ENCODE data around the gene DLGAP1. TPM values are rescaled to one million over a fixed set of nuclear protein-coding genes. Genes with fewer than 3 reads are reported as not detected.

DLGAP1 gene
- total and polyA plus RNA-seq, 2 experiments from 2014 or later, result 0.13 to 0.22 TPM

- H3K9me2 ChIP-seq (ENCODE audit: insufficient read depth), result no peaks in the 10 kb centered on the region
- no peak overlapping the region for H2AFZ ChIP-seq
- WGBS, 2 experiments (ENCODE audit: low coverage in 1 of 2, low lambda C conversion rate in 2 of 2, missing lambda C conversion rate in 2 of 2), result 4% methylated on average over 46 of the region's 46 CpGs
- no peak for DNase-seq
- H3K4me1 ChIP-seq (ENCODE audit: insufficient read depth), result no peaks in the 10 kb centered on the region
- TF ChIP-seq EZH2phosphoT487 (IDR thresholded peaks at IDR 0.05; ENCODE audit: insufficient read depth, low read depth) (no peak), EZH2 (IDR thresholded peaks at IDR 0.05; ENCODE audit: insufficient read depth, poor library complexity, severe bottlenecking) (no peak)
- in situ Hi-C loops (cut with MboI), result no loop called here
- no peaks in the 10 kb centered on the region for H3K79me2 ChIP-seq (ENCODE audit: insufficient read depth)
- H3K4me2 ChIP-seq (ENCODE audit: unreplicated experiment), result no peak overlapping the region
- H3K27ac ChIP-seq, result no peak overlapping the region
- no peaks in the 10 kb centered on the region for H4K20me1 ChIP-seq (ENCODE audit: insufficient read depth)
- peaks cover 38% of the 10 kb centered on the region for H3K27me3 ChIP-seq (replicated peaks; ENCODE audit: insufficient read depth)
- no peaks in the 10 kb centered on the region for H3K36me3 ChIP-seq (ENCODE audit: low read depth)
- H3K4me3 ChIP-seq, result no peak overlapping the region
- no peak overlapping the region for H3K9ac ChIP-seq
- no peaks in the 10 kb centered on the region for H3K9me3 ChIP-seq (ENCODE audit: low read depth)
- H3F3A ChIP-seq (ENCODE audit: insufficient read depth), result no peaks in the 10 kb centered on the region
Measured at GRCh38 chr18:4453874-4454536, 1.1 kb downstream of the DLGAP1 start.

DNA sequence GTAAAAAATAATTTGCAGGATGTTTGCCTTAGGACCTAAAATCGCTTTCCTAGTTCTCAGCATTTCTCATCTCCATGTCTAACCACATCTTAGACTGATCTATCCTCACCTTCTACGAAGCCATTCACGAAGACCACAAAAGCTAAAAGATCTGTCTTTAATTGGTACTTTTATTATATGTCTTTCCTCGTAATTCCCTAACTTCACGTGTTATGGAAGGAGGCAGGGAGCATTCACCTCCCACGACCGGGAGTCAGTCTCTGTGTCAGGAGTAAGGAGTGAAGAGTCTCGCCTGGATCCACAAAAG, 1.6 kb downstream of the DLGAP1 start:
- H3K9me3 ChIP-seq (ENCODE audit: low read depth), result no peaks in the 10 kb centered on the region
- H3K4me1 ChIP-seq (ENCODE audit: insufficient read depth), result no peaks in the 10 kb centered on the region
- H3F3A ChIP-seq (ENCODE audit: insufficient read depth), result no peaks in the 10 kb centered on the region
- no peak for DNase-seq
- no peak overlapping the region for H3K27ac ChIP-seq
- no peaks in the 10 kb centered on the region for H4K20me1 ChIP-seq (ENCODE audit: insufficient read depth)
- no peaks in the 10 kb centered on the region for H3K36me3 ChIP-seq (ENCODE audit: low read depth)
- TF ChIP-seq EZH2phosphoT487 (IDR thresholded peaks at IDR 0.05; ENCODE audit: insufficient read depth, low read depth) (no peak), EZH2 (IDR thresholded peaks at IDR 0.05; ENCODE audit: insufficient read depth, poor library complexity, severe bottlenecking) (no peak)
- H3K27me3 ChIP-seq (replicated peaks; ENCODE audit: insufficient read depth), result peaks cover 38% of the 10 kb centered on the region
- H3K4me3 ChIP-seq, result no peak overlapping the region
- in situ Hi-C loops (cut with MboI), result no loop called here
- no peaks in the 10 kb centered on the region for H3K79me2 ChIP-seq (ENCODE audit: insufficient read depth)
- WGBS, 2 experiments (ENCODE audit: low coverage in 1 of 2, low lambda C conversion rate in 2 of 2, missing lambda C conversion rate in 2 of 2), result 2 to 4% methylated on average over 8 of the region's 8 CpGs
- no peak overlapping the region for H2AFZ ChIP-seq
- H3K4me2 ChIP-seq (ENCODE audit: unreplicated experiment), result no peak overlapping the region
- H3K9me2 ChIP-seq (ENCODE audit: insufficient read depth), result no peaks in the 10 kb centered on the region
- no peak overlapping the region for H3K9ac ChIP-seq

DNA sequence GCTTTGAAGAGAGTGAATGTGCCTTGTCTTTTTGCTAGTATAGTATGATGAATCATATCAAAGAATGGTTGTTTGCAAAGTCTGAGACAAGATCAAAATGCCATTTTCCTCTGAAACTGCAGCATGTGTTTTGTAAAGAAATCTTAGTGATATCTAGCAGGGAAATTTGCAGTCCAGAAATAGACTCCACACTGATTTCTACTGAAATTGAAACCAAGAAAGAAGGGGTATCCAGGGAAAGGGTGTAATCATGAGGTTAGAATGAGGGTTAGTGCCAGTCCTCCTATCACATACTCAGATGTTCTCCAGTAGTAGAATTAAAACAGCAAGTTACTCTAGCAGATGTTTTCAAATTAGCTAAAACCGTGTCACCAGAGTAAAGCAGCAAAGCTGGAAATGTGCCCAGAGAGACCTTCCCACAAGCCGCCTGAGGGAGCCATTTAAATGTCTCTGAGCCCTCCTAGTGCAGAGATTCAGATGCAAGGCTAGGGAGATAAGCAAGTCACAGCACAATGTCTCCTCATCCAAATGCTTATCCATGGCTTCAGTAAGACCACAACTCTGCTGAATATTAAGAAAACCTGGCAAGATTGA, 4.9 kb downstream of the DLGAP1 start:
- in situ Hi-C loops (cut with MboI), result no loop called here
- no peak overlapping the region for H3K9ac ChIP-seq

DNA sequence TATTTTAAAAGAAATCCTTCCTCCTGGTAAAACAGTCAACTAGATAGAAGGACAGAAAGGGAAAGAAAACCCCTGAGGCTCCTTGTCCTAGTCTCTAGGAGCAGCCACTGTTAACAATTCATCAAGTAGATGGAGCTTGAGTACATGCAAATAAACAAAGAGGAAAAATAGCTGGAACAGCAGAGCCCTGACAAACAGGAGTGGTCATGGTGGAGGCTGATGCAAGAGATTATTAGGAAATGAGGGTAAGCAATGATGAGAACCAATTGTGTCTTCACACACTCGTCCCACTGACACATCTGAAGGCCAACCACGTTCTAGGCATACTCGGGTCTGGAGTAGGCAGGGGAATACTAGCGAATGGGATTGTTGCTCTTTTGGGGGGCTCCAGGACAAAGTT, 9.2 kb downstream of the DLGAP1 start:
- no peak overlapping the region for H2AFZ ChIP-seq
- no peak overlapping the region for H3K9ac ChIP-seq
- in situ Hi-C loops (cut with MboI), result no loop called here
- WGBS, 2 experiments (ENCODE audit: low coverage in 1 of 2, low lambda C conversion rate in 2 of 2, missing lambda C conversion rate in 2 of 2), result 4 to 7% methylated on average over 4 of the region's 4 CpGs
- H4K20me1 ChIP-seq (ENCODE audit: insufficient read depth), result no peaks in the 10 kb centered on the region
- no peak overlapping the region for H3K4me2 ChIP-seq (ENCODE audit: unreplicated experiment)
- TF ChIP-seq EZH2phosphoT487 (IDR thresholded peaks at IDR 0.05; ENCODE audit: insufficient read depth, low read depth) (no peak), EZH2 (IDR thresholded peaks at IDR 0.05; ENCODE audit: insufficient read depth, poor library complexity, severe bottlenecking) (no peak)
- H3F3A ChIP-seq (ENCODE audit: insufficient read depth), result no peaks in the 10 kb centered on the region
- no peak overlapping the region for H3K27ac ChIP-seq
- H3K4me1 ChIP-seq (ENCODE audit: insufficient read depth), result no peaks in the 10 kb centered on the region
- no peaks in the 10 kb centered on the region for H3K36me3 ChIP-seq (ENCODE audit: low read depth)
- no peaks in the 10 kb centered on the region for H3K9me3 ChIP-seq (ENCODE audit: low read depth)
- H3K79me2 ChIP-seq (ENCODE audit: insufficient read depth), result no peaks in the 10 kb centered on the region
- H3K4me3 ChIP-seq, result no peak overlapping the region
- no peaks in the 10 kb centered on the region for H3K9me2 ChIP-seq (ENCODE audit: insufficient read depth)
- no peak for DNase-seq
- H3K27me3 ChIP-seq (replicated peaks; ENCODE audit: insufficient read depth), result no peaks in the 10 kb centered on the region

More for the DNA sequence above, 4.9 kb downstream of the DLGAP1 start:
- Histone ChIP-seq H3K9me2 (ENCODE audit: insufficient read depth) (no peaks in the 10 kb centered on the region), H2AFZ (no peak overlapping the region), H3K27ac (no peak overlapping the region), H3K9me3 (ENCODE audit: low read depth) (no peaks in the 10 kb centered on the region), H3K27me3 (replicated peaks; ENCODE audit: insufficient read depth) (peaks cover 29% of the 10 kb centered on the region), H3K4me1 (ENCODE audit: insufficient read depth) (no peaks in the 10 kb centered on the region), H3K36me3 (ENCODE audit: low read depth) (no peaks in the 10 kb centered on the region), H3K4me3 (no peak overlapping the region), H3K79me2 (ENCODE audit: insufficient read depth) (no peaks in the 10 kb centered on the region), H3F3A (ENCODE audit: insufficient read depth) (no peaks in the 10 kb centered on the region), H3K4me2 (ENCODE audit: unreplicated experiment) (no peak overlapping the region), H4K20me1 (ENCODE audit: insufficient read depth) (no peaks in the 10 kb centered on the region)
- DNase-seq, result no peak
- TF ChIP-seq EZH2 (IDR thresholded peaks at IDR 0.05; ENCODE audit: insufficient read depth, poor library complexity, severe bottlenecking) (no peak), EZH2phosphoT487 (IDR thresholded peaks at IDR 0.05; ENCODE audit: insufficient read depth, low read depth) (no peak)
- WGBS, 2 experiments (ENCODE audit: low coverage in 1 of 2, low lambda C conversion rate in 2 of 2, missing lambda C conversion rate in 2 of 2), result 3 to 10% methylated on average over 2 of the region's 2 CpGs
